Hematopoietic multipotent progenitor cell (in vitro differentiated cells): ENCODE measurements around the gene SPRR1A. TPM values are rescaled to one million over a fixed set of nuclear protein-coding genes. Genes with fewer than 3 reads are reported as not detected.

ENCODE experiments used
- DNase-seq, 3 donors: peaks; one replicate each; pipeline ENCODE4 v3.0.0-alpha.2; 2011 to 2015; ENCODE audit warnings: low read depth in 2 of 3, low spot score in 2 of 3
- total RNA-seq: library from RNA; depleted of rRNA; stranded (reverse); fragments of >200 nt; gene quantifications from one replicate; pipeline ENCODE4 v1.2.3, GENCODE V29; 2012

SPRR1A gene, protein sequence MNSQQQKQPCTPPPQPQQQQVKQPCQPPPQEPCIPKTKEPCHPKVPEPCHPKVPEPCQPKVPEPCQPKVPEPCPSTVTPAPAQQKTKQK
- total RNA-seq: not detected

DNA sequence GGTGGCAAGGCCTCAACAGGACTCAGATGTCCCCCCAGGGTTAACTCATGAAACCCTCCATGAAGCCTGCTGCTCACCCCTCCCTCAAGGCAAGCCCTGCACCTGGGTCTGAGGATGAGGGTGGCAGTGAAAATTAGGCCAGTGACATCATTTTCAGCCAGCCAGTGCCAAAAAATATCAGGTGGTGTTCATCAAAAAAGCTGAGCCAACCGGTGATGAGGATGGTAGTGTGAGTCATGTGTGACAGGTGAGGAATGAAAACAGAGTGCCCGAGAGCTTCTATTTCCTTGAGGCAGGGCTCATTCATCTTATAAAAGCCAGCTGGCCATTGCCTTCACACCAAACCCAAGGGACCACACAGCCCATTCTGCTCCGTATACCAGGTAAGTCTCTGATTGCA, at the start of gene SPRR1A:
TSS of gene SPRR1A (plus strand) at position 339 of the 400 bp plus-strand sequence. CDS start 1,150 bp downstream, outside the sequence.
- no peak for DNase-seq

DNA sequence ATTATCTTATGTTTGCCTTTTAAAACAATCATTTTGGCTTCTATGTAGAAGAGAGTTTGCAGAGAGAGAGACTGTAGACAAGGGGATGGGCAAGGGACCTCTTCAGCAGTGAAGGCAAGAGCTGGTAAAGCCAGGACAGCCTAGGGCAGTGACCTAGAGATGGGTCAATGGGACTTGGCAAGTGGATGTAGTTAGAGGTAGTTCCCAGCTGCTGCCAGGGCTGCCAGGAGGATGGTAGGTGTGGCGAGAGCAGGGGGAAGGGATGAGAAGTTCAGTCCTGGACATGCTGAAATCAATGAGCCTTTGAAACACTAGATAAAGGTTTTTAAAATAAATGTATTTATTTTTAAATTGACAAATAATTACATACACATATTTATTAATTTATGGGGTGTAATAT, 43.3 kb upstream of the SPRR1A start:
- no peak for DNase-seq

DNA sequence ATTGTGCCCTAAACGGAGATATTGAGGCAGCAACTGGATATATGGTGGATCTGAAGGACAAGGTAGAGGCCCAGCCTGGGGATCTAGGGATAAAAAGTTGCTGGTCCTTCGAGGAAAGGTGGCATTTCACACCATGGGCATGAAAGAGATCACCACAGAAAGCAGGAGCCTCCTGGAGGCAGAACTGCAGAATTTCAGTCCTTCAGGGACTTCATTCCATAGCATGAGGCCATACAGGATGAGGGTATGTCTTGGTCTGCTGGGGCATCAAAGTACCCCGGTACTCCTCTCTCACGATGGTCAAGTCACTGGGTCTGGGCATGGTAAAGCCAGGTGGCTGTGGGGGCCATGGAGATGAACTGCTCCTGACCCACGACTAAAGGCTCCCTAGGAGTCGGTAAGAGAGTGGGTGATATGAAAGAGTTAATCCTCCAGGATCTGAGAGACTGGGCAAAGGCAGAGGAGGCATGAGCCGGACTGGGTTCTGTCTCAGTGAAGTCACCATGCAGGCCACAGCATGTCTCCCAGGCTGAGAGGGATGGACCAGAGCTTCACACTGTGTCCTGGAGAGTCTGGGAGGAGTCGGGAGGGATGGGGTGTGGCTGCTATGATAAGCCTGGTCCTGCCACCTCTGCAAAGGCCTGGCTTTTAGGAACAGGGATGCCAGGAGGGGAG, 42.7 kb upstream of the SPRR1A start:
- no peak for DNase-seq

DNA sequence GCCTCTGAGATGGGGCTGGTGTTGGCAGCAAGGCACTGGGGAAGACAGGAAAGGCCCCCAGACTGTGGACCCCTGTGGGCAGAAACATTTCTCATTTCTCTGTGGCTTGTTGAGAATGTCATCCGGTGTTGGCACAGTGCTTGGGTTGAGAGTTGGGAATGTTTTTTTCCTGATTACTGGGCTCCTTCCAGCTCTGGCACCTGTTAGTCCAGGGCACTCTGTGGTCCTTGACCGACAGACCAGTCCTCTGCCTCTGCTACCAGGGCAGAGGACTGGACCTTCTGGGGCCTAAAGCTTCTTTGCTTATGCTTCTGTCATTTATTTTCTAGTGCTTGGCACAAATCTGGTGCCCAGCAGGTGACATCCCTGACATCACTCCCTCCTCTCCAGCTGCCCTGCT, 41.7 kb upstream of the SPRR1A start:
- no peak for DNase-seq

DNA sequence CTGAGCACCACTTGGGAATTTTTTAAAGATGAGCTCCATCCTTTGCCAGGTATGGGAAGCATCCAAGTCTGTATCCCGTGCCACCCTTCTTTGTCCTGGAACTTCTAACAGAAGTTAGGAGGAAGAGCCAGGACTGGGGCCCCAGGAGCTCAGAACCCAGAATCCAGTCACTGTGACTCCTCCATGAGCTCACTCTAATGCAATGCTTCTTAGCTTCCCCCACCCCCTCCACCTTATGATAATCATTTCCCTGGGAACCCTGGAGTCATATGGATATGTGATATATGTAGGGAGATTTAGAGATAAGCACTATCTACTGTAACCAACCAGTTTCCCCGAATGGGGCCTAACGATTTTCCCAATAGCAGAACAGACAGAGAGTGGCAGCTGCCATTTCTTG, 37.6 kb upstream of the SPRR1A start:
- no peak for DNase-seq

DNA sequence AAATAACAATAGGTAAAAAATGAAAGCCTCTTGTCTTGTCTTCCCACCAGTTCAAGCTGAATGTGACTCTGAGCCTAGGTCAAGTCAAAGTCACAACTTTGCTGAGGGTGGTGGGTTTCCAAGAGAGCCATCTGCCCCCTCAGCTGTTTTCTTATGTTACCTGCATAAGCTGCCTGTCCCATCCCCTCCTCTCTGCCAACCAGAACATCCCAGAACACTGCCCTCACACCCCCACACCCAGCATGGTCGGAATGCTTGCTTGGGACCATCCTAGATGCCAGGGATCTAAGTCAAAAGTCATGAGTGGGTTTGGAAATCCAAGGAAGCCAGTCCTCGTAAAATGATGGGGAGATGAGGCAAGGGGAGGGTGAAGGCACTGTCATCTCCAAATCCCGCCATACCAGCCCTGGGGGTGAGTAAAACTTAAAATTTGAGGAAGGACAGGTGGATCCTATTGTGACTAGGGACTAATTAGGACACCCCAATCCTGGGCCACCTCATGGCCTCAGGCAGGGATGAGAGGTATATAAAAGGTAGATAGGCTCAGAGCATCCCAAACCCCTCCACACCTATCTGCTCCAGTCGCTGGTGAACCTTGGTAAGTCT, 37.1 kb upstream of the SPRR1A start, which contains the start of gene SPRR5:
TSS of gene SPRR5 (plus strand) at position 556 of the 606 bp plus-strand sequence. CDS start 1,349 bp downstream, outside the sequence.
- DNase-seq: no peak

DNA sequence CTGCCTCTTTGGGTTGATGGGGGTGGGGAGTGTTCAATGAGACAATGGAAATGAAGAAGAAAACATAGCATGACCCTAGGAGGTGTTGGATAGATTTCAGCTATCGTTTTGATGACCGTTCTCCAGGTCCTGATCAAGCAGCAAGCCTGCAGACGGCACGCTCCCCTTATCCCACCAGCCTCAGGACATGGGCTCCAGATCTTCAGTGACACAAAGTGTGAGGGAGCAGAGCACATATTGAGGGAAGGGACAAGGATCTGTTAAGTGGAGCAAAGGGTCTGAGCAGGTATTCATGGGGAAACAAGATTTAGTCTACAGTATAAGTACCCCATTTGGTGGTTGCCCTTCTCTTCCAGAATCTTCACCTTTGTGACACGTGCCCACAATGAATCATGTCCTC, 32.2 kb upstream of the SPRR1A start:
- no peak for DNase-seq

DNA sequence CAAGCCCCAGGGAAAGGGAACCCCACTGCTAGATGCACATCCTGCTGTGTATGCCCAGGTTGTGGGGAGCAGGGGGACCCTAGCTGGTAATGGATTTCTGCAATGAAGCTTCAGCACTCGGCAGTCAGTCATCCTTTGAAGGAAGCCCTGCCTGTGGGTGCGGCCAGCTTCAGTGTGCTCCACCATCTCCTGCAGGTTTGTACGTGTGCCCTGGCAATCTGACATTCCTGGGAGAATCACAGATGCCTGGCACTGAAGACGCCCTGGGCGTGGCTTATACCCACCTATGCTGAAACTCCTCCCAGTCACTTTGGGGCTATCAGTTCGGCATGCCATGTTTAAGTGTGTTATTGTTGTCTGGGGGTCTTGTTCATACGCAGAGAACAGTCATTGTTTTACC, 30.1 kb upstream of the SPRR1A start:
- no peak for DNase-seq

DNA sequence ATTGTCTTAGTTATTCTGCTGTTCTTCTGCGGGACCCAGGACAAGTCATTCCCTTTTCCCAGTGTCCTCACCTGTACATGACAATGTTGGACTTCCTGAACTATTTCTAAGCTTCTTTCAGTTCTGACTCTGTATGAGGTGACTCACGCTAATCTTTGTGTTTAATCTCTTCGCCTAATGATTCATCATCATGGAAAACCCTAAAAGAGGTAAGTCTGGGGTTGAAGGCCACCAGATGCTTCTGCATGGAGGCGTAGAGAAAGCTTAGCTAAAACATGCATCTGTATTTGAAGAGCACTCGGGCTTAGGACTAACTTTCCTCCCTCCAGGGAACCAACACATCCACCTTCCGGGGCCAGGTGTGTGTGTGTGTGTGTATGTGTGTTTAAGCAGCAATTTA, 29.4 kb upstream of the SPRR1A start:
- DNase-seq: no peak

DNA sequence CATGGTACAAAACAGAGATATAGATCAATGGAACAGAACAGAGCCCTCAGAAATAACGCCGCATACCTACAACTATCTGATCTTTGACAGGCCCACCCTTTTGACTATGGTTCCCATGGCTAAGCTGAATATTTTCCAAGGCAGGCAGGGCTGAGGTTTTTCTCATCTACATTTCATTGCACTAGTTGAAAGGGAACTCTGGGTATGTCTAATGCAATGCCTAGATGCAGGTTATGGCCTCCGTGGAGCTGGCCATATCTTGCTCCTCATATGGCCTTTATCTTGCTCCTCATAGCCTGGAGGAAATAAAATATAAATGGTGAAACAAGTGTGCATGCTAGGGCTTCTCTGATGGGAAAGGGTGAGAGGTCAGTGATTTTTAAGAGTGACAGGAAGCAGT, 26.3 kb upstream of the SPRR1A start:
- no peak for DNase-seq

DNA sequence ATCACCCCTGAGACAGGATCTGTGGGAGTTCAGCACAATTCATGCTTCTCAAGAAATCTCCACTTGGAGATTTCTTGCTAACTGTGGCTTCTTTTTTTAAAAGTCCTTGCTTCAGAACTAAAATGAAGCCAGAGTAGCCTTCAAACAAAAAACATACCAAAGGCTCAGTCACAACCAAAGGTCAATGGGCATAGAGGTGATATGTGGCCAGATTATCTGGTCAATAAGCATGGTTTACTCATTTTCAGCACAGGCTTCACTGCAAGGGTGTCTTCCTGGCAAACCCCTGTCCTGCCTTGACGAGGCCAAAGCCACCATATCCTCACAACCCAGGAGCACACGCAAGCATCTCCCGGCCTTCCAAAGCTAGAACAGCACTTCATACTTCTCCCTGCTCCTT, 24.6 kb upstream of the SPRR1A start:
- DNase-seq: no peak

DNA sequence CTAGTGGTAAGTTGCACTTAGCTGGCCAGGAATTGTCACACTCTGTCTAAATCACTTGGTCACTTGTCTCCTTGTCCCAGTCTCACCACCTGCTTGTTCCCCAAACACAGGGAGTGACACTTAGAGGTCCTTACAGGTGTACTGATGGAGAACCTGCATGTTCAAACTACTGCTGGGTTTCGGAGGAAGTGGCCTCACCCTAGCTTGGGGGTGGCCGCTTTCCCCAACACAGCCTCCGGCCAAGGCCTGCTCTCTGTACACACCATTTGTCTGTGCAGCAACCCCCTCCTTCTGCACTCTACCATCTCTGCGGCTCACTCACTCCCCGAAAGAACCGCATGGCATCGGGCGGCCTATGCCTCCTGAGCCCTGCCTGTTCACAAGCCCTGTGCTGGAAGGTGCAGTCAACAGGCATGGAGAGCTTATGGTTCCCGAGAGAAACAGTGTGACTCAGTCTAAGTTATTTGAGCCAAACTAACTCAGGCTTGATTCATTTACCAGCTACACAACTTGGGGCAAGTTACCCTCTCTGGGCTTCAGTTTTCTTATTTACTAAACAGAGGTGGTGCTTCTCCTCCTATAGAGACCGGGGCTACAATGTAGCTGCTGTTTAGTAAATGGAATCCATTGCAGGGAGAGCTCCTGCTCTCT, 24.0 kb upstream of the SPRR1A start:
- no peak for DNase-seq

DNA sequence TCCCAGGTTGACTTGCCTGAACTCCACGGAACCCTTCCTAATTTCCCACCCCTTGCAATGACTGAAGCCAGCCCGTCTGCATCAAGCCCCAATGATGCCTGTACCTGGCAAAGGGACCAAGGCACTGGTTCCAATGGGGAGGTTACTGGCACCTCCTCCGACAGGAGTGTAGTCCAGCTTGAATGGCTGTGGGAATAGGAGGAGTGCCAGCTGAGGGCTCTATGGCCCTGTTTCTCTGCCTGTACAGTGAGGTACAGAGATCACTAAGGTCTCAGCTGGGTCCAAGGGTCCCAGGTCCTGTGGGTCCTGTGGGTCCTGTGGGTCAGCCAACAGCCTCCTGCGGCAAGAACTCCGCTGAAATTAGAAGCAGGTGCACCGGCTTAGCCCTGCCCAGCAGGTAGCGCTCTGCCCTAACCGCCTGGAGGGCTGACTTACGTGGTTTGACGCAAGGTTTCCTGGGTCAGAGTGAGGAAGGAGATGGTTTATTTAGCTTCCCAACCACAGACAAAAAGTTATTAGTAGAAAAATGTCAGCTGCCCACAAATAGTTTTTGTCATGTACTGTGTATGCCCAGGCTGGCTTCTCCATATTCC, 23.3 kb upstream of the SPRR1A start:
- peak in 1 of 3 donors; percentile 2 for DNase-seq

DNA sequence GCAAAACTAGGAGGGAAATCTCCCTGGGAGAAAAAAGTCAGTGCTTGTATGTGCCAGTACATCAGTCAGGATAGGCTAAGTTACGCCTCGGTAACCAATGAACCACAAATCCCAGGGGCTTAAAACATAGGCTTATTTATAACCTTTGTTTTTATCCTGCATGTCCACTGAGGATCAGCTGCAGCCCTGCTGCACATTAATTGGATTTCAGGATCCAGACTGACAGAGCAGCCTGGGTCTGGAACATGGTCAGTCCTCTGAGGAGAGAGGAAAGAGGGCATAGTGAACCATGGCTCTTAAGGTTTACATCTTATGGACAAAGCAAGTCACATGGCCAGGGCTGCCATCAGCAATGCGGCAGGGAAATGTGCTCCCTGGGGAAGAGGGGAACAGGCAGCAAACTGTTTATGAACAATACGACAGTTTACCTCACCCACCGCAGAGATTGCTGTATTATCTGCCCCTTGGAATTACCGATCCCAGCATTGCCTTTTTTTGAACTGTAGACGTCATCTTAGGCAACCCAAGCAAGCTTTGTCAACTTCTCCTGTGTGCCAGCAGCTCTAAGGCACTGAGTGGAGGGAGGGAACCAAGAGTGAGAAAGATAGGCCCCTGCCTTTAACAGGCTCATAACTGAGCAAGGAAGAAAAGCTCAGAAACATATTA, 22.5 kb upstream of the SPRR1A start:
- no peak for DNase-seq

DNA sequence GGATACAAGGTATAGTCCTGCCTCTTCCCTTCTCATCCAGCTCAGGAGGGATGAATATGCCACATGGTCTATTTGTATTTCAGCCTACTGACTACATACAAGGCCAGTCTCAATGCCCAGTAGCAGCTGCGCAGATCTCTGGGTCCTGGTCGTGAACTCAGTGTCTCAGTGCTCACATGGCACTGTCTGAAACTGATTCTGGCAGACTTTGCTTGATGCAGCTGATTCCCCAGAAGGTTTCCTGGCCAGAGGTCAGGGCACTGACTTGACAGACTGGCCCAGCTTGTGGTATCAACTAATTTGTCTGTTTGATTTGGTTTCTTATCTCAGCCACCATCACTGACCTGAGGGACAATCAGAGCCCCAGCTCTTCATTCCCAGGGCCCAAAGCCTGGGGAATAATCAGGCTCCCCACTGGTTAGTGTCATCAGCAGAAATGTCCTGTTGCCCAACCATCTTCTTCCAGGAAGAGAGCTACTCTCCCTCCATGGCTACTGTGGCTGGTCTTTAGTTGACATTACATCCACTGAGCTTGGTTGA, 20.9 kb upstream of the SPRR1A start:
- no peak for DNase-seq

DNA sequence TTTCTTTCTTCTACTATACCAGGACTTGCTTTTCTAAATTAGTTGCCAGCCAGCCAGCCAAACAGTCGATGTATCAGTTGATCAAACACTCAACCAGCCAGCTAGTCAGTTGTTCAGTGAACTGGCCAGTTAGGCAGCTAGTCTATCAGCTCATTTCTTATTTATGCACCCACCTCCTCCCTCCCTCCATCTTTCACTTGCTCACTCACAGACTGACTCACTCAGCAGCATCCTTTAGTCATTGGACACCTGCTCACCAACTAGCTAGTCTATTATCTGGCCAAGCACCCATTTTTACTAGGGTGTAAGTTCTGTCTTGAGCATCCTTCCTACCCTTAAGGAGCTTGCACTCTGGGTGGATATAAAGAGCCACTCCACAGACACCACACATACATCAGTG, 19.3 kb upstream of the SPRR1A start:
- no peak for DNase-seq

DNA sequence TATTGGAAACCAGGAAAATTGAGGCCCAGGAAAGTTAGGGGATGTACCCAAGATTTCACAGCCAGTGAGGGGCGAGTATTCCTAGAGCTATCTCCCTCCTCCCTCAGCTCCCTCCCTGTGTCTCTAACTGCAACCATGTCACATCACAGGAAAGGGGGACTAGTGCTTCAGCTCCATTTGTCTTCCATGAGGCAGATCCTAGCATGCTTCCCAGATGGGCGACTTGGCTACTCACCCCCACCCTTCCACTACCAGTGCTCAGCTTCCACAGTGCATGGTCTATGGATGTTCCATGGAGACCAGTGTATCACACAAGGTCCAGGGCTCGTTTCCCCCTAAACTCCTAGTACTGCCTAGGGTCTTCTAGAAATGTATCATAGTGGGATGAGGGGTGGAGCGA, 18.0 kb upstream of the SPRR1A start:
- no peak for DNase-seq

DNA sequence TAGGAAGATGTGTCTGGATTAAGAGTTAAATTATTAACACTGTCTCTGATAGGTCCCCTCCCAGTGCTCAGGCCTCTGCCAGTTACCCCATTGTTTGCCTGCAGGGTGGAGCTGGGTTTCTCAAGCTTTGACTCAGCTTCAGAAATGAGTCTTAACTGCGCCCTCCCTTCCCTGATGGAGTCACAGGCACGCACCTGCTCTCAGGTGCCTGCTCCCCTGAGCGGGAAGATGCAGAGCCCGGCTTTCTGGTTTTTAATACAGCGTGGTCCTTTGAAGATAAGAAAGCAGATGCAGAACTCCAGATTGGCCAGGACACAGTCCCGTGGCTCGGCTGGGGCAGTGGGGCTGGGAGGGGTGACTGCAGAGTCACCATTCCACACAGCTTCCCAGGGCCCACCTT, 16.7 kb upstream of the SPRR1A start:
- no peak for DNase-seq

DNA sequence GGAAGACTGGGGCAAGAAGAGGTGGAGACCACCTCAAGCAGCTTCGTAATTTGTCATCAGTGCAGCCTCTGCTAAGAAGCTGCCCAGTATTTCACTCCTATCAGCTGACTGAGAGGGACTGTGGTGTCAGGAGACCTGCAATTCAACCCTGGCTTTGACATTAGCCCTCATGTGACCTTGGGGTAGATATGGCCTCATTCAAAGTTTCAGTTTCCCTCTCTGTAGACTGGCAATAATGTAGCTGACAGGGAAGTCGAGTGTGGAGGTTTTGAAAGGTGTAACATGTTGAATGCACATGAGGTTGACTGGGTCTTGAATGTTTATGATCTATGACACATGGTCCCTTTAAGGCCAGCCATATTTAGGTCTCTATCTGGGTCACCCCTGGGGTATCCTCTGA, 15.6 kb upstream of the SPRR1A start:
- DNase-seq: no peak

DNA sequence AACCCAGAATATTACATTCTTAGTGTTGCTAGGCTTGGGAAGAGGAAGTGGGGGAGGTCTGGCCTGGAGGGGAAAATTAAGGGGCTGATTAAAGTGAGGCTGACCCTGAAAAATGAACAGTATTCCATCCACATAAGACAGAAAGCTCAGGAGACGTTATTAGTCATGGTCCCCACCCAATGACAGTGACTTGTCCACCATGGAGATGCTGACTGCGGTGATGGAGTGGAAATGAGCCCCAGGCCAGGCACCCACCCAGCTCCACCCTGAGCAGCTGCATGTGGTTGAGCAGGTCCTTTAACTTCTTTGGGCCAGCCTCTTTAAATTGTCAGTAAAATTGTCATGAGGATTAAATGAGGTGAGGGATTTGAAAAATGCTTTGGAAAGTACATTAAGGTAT, 14.8 kb upstream of the SPRR1A start:
- DNase-seq: no peak

DNA sequence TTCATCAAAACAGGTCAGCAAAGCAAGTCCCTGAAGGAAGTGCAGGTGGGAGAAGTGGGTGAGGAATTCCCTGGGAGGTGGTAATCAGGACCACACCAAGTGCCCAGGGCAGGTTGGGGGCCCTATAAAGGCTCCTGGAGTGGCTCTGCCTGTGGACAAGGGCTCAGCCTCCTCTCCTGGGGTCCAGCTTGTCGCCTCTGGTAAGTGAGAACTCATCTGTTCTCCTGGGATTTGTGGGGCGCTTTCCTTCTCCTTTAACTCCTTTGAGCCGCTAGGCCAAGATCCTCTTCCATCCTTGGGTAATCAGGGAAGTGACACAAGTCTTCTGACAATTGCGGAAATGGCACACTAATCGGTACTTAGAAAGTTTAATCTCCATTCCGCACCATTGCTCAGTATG, 13.4 kb upstream of the SPRR1A start, which contains the start of gene SPRR4:
TSS of gene SPRR4 (plus strand) at position 154 of the 400 bp plus-strand sequence. CDS start 1,243 bp downstream, outside the sequence.
- DNase-seq: no peak
